ENCODE results near the gene SBF1.
"Not testable (repeated sequence)": the region's sequence is repeated elsewhere in the genome, so short reads cannot be mapped to it uniquely, and the experiment has no call there.

Gene SBF1

GRCh38 chr22:50399751-50400331, 75.0 kb downstream of the SBF1 start:
- Histone ChIP-seq H3K36me3 (ENCODE audit: control insufficient read depth, insufficient read depth, low read length) (peaks cover 25% of the 10 kb centered on the region), H3K4me3 (ENCODE audit: low read depth, low read length) (no peak overlapping the region), H3K27ac (ENCODE audit: low read depth, low read length) (no peak overlapping the region), H3K4me1 (ENCODE audit: control insufficient read depth, insufficient read depth, low read length) (peaks cover 15% of the 10 kb centered on the region), H3K9me3 (ENCODE audit: control insufficient read depth, insufficient read depth, low read depth, low read length) (no peaks in the 10 kb centered on the region), H3K9ac (ENCODE audit: low read length) (no peak overlapping the region), H3K27me3 (ENCODE audit: control insufficient read depth, insufficient read depth, low read length) (no peaks in the 10 kb centered on the region)

DNA sequence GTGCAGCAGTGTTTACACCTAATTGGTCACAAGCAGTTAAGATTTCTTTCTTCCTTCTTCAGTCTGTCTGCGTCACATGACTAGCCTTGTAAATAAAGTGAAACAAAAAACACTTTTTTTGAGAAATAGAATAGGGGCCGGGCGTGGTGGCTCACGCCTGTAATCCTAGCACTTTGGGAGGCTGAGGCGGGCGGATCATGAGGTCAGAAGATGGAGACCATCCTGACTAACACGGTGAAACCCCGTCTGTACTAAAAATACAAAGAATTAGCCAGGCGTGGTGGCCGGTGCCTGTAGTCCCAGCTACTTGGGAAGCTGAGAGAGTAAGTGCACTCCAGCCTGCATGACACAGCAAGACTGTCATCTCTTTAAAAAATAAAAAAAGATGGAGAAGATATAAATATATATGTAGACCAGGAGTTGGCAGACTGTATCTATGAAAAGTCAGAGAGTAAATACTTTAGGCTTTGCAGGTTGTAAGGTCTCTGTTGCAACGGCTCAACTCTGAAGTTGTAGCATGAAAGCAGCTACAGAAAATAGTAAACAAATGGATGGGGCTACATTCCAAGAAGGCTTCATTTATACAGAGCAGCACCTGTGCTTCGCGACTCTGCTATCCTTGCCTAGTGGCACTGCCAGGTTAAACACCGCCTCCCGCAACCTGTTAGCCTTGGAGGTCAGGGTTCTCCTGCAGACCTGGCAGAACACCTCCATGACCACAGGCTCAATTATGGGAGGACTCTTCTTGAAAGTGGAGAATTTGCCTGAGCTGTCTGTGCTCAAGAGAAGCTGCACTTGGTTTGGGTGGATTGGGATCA, 75.8 kb downstream of the SBF1 start:
- Histone ChIP-seq H3K36me3 (ENCODE audit: control insufficient read depth, insufficient read depth, low read length) (peaks cover 23% of the 10 kb centered on the region), H3K9me3 (ENCODE audit: control insufficient read depth, insufficient read depth, low read depth, low read length) (no peaks in the 10 kb centered on the region), H3K27ac (ENCODE audit: low read depth, low read length) (no peak overlapping the region), H3K4me3 (ENCODE audit: low read depth, low read length) (no peak overlapping the region), H3K27me3 (ENCODE audit: control insufficient read depth, insufficient read depth, low read length) (no peaks in the 10 kb centered on the region), H3K9ac (ENCODE audit: low read length) (peak overlapping the region; percentile 1), H3K4me1 (ENCODE audit: control insufficient read depth, insufficient read depth, low read length) (peaks cover 15% of the 10 kb centered on the region)

GRCh38 chr22:50397371-50398060, 77.3 kb downstream of the SBF1 start:
- not testable (repeated sequence) for H3K27me3 ChIP-seq (ENCODE audit: control insufficient read depth, insufficient read depth, low read length); H3K4me3 ChIP-seq (ENCODE audit: low read depth, low read length); H3K9me3 ChIP-seq (ENCODE audit: control insufficient read depth, insufficient read depth, low read depth, low read length)
- Histone ChIP-seq H3K9ac (ENCODE audit: low read length) (peak overlapping the region; percentile 65), H3K36me3 (ENCODE audit: control insufficient read depth, insufficient read depth, low read length) (peaks cover 28% of the 10 kb centered on the region), H3K27ac (ENCODE audit: low read depth, low read length) (peak overlapping the region; percentile 30; the same call in 1 of the 2 replicates), H3K4me1 (ENCODE audit: control insufficient read depth, insufficient read depth, low read length) (peaks cover 15% of the 10 kb centered on the region)

- Histone ChIP-seq H3K9ac (ENCODE audit: low read length) (peak overlapping the region; percentile 65), H3K9me3 (ENCODE audit: control insufficient read depth, insufficient read depth, low read depth, low read length) (no peaks in the 10 kb centered on the region), H3K4me3 (ENCODE audit: low read depth, low read length) (no peak overlapping the region), H3K27ac (ENCODE audit: low read depth, low read length) (peak overlapping the region; percentile 30; the same call in 1 of the 2 replicates), H3K27me3 (ENCODE audit: control insufficient read depth, insufficient read depth, low read length) (no peaks in the 10 kb centered on the region), H3K4me1 (ENCODE audit: control insufficient read depth, insufficient read depth, low read length) (peaks cover 15% of the 10 kb centered on the region), H3K36me3 (ENCODE audit: control insufficient read depth, insufficient read depth, low read length) (peaks cover 28% of the 10 kb centered on the region)
These were observed 78.0 kb downstream of the SBF1 start for GRCh38 chr22:50396751-50397370.
